ENCODE data around the gene TTC36.
"Not testable (repeated sequence)": the region's sequence is repeated elsewhere in the genome, so short reads cannot be mapped to it uniquely, and the experiment has no call there.

Gene TTC36, protein sequence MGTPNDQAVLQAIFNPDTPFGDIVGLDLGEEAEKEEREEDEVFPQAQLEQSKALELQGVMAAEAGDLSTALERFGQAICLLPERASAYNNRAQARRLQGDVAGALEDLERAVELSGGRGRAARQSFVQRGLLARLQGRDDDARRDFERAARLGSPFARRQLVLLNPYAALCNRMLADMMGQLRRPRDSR

DNA sequence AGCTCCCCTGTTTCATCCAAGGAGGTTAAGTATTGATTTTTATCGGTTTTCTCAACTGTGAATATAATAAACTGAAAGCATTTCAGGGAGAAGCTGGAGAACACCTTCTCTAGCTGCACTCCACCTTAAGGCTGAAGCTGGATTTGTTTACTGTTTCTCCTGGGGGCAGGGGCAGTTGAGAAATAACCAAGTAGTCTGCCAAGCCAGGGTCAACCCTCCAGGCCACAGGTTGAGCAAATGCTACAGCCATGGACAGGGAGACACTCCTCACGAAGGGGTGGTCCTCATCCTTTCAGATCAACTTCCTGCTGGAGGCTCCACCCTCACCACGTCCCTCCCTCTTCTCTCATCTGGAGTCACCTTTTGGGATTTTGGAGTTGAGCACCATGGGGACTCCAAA lies at the start of gene TTC36:
Gene TTC36 (plus strand): TSS at position 366 of the 400 bp plus-strand sequence. CDS start 21 bp downstream, at position 387.
- no peak for DNase-seq

DNA sequence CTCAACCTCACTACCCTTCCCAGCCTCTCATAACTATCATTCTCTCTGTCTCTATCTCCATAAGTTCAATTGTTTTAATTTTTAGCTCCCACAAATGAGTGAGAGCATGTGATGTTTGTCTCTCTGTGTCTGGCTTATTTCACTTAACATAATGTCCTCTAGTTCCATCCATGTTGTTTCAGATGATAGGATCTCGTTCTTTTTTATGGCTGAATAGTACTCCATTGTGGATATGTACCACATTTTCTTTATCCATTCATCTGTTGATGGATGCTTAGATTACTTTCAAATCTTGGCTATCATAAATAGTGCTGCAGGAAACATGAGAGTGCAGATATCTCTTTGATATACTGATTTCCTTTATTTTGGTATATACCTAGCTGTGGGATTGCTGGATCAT lies 46.0 kb upstream of the TTC36 start:
- not testable (repeated sequence) for DNase-seq

DNA sequence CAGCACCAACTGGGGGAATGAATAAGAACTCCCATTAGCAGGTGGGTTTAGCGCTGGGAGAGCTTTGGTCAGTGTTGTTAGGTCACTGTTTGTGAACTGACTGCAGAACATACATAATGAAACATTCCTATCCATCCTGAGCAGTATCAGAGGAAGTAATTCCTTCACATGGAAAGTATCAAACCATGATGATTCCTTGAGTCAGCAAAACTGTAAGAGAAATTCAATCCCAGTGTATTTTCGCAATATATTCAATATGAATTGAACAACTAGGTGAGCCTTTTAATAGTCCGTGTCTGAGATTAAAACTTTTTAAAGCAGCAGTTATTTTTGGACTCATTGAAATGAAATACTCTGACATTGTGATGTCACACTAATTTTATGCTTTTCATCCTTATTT lies 42.9 kb upstream of the TTC36 start:
- no peak for DNase-seq

DNA sequence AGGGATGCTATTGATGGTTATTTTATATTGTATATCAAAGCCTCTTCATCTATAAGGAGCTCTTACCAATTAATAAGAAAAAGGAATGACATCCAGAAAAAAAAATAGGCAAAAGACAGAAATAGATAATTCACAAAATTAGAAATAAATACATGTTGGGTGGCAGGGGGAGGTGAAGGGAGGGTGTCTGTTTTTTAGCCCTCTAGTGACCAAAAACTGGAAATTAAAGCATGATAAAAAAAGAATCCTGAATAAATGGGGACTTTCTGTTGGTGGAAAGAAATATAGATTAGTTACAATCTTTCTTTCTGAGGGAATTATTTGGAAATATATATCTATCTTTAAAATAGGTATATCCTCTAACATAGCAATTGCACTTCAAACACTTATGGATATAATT lies 42.0 kb upstream of the TTC36 start:
- peak in 1 of 3 donors; percentile 10 for DNase-seq

DNA sequence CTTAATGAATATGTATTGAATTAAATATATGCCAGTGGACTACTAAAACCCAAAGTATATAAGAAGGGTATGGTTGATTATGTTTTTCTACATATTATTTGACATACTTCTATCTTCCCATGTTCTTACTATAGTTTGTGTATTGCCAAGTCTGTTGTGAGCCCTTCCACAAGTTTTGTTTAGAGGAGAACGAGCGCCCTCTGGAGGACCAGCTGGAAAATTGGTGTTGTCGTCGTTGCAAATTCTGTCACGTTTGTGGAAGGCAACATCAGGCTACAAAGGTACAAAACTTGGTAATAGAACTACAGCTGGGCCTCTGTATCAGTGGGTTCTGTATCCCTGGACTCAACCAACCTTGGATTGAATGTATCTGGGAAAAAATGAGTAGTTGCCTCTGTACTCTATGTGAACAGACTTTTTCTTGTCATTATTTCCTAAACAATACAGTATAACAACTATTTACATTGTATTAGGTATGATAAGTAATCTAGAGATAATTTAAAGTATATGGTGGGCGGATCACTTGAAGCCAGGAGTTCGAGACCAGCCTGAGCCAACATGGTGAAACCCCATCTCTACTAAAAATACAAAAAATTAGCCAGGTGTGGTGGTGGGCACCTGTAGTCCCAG lies 38.7 kb upstream of the TTC36 start:
- peak; percentile 75 to 82 (median 80) for DNase-seq

DNA sequence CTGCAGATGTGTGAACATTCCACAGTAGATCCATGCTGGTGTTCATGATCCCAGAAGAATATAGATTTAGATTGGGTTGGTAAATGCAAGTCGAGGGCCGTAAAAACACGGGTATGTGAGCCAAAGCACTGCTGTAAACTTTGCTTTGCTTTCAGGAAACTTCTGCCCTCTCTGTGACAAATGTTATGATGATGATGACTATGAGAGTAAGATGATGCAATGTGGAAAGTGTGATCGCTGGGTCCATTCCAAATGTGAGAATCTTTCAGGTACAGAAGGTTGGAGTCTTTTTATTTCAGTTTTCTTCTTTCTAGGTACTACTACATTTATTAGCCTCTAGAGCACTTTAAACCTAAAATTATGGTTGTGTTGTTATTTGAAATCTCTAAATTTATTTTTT lies 36.2 kb upstream of the TTC36 start:
- no peak for DNase-seq

DNA sequence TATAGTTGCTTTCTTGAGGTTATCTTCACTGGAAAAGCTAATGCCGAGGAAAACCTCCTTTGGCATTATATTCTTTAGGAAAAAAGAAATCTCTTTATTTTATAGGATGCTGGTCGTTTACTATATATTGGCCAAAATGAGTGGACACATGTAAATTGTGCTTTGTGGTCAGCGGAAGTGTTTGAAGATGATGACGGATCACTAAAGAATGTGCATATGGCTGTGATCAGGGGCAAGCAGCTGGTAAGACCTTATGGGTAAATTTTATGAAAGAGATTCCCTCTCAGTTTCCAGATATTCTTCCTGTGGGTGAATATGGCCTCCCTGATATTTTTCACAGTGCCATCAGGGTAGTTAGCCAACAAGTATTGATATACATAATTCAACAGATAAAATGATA lies 29.4 kb upstream of the TTC36 start:
- DNase-seq: no peak

DNA sequence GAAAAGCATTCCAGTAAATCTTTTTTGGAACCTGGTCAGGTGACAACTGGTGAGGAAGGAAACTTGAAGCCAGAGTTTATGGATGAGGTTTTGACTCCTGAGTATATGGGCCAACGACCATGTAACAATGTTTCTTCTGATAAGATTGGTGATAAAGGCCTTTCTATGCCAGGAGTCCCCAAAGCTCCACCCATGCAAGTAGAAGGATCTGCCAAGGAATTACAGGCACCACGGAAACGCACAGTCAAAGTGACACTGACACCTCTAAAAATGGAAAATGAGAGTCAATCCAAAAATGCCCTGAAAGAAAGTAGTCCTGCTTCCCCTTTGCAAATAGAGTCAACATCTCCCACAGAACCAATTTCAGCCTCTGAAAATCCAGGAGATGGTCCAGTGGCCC lies 24.1 kb upstream of the TTC36 start:
- DNase-seq: no peak

DNA sequence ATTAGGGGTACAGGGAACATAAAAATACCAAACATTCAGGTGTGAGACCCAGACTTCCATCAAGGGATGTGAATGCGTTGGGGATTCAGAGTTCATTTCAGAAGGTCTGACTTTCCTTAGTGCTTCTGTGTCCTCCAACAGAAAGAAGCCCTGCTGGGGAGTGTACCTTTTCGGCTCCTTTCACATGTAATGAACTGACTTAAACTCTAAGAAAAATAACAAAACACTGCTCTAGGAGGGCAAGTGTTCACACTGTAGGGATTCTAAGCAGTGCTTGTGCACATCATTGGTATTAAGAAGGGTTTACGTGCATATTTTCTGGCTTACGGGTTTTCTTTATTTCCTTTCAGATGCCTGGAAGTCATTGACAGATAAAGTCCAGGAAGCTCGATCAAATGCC lies 15.7 kb upstream of the TTC36 start:
- no peak for DNase-seq

DNA sequence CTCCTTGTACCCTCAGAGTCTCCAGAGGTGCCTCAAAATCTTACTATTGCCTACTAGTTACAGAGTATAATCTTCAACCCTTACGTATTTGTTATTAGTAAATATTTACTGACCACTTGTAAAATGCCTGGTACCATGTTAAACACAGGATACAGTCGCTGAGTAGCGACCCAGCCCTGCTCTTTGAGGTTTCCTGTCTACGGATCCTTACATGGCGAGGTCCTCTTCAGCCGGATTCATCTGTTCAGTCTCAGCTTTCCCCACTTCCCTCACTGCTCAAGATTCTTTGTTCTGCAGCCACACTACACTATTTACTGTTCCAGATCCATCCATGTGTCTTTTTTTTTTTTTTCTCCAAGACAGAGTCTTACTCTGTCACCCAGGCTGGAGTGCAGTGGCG lies 13.2 kb upstream of the TTC36 start:
- no peak for DNase-seq

DNA sequence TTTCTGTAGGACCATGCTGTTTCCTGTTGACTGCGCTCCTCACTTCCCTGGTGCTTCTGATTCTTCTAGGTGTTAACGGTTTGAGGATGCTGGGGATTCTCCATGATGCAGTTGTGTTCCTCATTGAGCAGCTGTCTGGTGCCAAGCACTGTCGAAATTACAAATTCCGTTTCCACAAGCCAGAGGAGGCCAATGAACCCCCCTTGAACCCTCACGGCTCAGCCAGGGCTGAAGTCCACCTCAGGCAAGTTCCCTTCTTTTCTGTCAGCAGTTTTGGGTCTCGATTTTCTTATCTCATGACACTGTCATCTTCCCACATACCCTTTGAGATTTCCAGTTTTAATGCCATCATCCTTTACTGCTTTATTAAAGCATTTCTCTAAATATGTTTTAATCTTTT lies 7.7 kb upstream of the TTC36 start:
- no peak for DNase-seq

DNA sequence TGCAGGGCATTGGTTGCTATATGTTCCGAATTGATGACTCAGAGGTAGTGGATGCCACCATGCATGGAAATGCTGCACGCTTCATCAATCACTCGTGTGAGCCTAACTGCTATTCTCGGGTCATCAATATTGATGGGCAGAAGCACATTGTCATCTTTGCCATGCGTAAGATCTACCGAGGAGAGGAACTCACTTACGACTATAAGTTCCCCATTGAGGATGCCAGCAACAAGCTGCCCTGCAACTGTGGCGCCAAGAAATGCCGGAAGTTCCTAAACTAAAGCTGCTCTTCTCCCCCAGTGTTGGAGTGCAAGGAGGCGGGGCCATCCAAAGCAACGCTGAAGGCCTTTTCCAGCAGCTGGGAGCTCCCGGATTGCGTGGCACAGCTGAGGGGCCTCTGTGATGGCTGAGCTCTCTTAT lies 5.4 kb upstream of the TTC36 start:
- DNase-seq: peak; percentile 21 to 39 (median 26)

DNA sequence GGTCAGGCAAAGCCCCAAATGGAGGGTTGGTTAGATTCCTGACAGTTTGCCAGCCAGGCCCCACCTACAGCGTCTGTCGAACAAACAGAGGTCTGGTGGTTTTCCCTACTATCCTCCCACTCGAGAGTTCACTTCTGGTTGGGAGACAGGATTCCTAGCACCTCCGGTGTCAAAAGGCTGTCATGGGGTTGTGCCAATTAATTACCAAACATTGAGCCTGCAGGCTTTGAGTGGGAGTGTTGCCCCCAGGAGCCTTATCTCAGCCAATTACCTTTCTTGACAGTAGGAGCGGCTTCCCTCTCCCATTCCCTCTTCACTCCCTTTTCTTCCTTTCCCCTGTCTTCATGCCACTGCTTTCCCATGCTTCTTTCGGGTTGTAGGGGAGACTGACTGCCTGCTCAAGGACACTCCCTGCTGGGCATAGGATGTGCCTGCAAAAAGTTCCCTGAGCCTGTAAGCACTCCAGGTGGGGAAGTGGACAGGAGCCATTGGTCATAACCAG lies 4.7 kb upstream of the TTC36 start:
- no peak for DNase-seq

DNA sequence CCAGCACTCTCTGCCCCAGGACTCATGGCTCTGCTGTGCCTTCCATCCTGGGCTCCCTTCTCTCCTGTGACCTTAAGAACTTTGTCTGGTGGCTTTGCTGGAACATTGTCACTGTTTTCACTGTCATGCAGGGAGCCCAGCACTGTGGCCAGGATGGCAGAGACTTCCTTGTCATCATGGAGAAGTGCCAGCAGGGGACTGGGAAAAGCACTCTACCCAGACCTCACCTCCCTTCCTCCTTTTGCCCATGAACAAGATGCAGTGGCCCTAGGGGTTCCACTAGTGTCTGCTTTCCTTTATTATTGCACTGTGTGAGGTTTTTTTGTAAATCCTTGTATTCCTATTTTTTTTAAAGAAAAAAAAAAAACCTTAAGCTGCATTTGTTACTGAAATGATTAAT lies 2.9 kb upstream of the TTC36 start:
- DNase-seq: peak; percentile 26 to 45 (median 36)

DNA sequence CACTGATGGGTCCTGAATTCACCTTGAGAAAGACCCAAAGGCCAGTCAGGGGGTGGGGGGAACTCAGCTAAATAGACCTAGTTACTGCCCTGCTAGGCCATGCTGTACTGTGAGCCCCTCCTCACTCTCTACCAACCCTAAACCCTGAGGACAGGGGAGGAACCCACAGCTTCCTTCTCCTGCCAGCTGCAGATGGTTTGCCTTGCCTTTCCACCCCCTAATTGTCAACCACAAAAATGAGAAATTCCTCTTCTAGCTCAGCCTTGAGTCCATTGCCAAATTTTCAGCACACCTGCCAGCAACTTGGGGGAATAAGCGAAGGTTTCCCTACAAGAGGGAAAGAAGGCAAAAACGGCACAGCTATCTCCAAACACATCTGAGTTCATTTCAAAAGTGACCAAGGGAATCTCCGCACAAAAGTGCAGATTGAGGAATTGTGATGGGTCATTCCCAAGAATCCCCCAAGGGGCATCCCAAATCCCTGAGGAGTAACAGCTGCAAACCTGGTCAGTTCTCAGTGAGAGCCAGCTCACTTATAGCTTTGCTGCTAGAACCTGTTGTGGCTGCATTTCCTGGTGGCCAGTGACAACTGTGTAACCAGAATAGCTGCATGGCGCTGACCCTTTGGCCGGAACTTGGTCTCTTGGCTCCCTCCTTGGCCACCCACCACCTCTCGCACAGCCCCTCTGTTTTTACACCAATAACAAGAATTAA lies 2.4 kb upstream of the TTC36 start:
- no peak for DNase-seq

DNA sequence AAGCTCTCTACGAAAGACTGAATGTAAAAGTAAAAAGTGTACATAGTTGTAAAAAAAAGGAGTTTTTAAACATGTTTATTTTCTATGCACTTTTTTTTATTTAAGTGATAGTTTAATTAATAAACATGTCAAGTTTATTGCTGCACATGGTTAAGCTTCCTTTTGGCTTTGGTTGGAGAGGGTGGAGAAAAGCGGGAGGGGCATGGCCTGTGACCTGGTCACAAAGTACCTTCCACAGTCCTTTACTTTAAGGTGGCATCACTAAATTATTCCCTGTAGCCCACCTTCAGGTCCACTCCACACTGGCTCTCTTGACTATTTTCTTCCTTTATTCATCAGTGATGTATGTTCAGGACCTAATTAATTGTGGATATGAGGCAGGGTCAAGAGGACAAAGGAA lies 586 bp upstream of the TTC36 start:
- no peak for DNase-seq

DNA sequence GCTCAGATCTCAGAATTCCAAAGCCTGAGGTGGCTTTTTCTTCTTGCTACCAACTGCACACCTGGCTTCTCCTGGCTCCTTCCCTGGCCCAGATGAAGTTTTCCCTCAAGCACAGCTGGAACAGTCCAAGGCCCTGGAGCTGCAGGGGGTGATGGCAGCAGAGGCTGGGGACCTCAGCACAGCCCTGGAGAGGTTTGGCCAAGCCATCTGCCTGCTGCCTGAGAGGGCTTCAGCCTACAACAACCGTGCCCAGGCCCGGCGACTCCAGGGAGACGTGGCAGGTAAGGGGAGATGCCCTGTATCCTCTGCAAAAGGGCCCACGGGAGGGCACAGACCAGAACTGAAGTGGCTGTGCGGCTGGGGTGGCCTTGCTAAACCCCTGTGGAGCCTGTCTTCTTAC lies 1.2 kb downstream of the TTC36 start:
- DNase-seq: no peak

DNA sequence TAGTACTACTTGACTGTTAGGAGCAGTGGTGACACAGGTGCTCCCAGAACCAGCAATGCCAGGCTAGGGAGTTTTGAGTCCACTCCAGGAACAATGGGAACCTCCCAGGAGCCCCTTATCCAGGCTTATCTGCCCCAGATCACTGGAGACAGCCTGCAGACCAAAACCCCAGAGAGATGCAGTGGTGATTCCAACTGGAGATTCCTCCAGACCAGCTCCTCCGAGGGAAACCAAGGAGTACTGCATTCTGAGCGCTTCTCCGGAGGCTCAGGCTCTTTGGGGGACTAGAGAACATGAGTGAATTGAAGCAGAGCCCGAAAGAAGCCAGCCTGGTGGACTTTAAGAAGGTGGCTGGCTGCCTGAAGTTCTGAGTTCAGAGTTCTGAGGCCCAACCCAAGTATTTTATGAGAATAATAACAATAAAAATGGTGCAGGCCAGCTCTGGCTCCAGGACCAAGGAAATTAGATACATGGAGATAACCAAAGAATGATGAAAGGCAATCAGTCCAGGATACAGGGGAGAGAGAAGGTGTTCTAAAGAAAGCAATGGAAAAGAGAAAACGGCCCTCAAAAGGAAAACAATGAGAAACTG lies 2.4 kb downstream of the TTC36 start:
- DNase-seq: no peak

DNA sequence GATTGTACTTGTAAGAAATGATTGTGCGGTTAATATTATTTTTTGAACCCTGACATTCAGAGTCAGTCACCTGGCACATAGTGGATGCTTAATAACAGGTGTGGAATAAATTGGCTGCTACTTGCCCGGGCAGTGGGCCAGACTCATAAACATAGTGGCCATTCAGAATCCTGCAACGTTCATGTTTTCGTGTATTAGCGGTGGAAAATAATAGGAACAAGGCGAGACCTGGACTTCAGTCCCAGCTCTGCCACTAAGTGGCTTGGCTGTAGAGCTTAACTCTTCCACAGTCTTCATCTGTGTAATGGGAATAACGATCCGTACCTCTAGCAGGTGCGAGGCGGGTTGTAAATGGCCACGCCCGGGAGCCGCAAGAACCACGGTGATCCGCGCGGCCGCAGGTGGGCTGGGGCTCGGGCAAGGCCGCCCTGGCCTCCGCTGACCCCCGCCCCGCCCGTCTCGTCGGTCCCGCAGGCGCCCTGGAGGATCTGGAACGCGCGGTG lies 3.0 kb downstream of the TTC36 start:
- no peak for DNase-seq

DNA sequence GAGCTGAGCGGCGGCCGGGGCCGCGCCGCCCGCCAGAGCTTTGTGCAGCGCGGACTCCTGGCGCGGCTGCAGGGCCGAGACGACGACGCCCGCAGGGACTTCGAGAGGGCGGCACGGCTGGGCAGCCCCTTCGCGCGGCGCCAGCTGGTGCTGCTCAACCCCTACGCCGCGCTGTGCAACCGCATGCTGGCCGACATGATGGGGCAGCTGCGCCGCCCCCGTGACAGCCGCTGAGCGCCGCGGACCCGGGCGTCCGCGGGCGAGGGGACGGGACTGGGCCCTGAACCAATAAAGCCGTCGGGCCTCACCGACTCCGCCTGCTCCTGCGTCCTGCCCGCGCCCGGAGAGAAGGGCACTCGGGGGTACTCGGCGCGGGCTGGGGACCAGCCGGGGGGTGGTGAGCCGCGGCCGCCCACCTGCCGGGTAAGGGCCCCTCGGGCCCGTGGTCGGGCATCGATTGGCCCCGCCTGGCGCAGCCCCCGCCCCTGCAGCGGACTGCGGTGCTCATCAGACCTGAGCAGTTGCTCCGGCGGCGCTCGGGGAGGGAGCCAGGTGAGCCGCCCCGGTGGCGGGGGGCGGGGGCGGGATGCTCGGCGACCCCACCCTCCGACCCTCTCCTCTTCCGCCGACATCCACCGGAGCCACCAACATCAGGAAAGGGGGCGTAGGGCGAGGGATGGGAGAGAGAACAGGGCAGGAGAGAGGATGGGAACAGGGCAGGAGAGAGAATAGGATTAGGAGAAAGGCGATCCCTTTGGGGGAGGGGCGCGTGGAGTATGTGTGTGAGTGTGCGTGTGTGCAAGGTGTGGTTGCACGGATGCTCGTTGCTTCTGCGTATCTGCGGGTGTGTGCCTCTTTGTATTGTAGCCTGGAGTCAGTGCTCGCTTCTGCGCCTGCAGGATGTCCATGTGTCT lies 3.7 kb downstream of the TTC36 start, which contains the start of gene TMEM25:
Gene TMEM25 (plus strand): TSS at position 510 of the 914 bp plus-strand sequence. CDS start 610 bp downstream, outside the sequence.
- DNase-seq: peak; percentile 46 to 73 (median 49)

DNA sequence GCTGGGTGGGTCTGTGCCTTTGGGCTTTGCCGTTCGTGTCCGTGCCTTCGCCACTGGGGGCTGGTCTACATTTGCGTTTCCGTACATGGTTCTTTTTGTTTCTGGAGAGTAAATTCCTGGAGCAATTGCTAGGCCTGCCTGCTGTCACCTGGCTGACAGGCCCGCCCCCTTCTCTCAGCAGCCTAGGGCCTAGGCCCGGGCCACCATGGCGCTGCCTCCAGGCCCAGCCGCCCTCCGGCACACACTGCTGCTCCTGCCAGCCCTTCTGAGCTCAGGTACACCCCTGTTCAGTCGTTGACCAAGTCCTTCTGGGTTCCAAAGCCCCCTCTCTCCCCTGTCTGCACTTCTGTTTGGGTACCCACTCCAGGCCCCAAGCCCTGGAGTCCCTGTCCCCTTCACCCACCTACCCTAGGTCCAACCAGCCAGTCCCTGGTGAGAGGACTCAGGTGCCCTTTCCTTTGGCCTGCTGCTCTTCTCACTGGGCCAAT lies 4.4 kb downstream of the TTC36 start:
- DNase-seq: no peak

DNA sequence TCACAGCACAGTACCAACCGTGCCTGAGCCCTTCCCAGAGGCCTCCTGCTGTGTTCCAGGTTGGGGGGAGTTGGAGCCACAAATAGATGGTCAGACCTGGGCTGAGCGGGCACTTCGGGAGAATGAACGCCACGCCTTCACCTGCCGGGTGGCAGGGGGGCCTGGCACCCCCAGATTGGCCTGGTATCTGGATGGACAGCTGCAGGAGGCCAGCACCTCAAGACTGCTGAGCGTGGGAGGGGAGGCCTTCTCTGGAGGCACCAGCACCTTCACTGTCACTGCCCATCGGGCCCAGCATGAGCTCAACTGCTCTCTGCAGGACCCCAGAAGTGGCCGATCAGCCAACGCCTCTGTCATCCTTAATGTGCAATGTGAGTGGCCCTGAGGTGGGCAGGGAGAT lies 4.8 kb downstream of the TTC36 start:
- no peak for DNase-seq
